Embryonic facial prominence (tissue), 1 donor: ENCODE measurements around the gene CPB1.

Source experiments
- DNase-seq: peaks from one replicate; pipeline ENCODE4 v3.0.0-alpha.2; 2016; ENCODE audit errors: extremely low spot score

The CPB1 gene

DNA sequence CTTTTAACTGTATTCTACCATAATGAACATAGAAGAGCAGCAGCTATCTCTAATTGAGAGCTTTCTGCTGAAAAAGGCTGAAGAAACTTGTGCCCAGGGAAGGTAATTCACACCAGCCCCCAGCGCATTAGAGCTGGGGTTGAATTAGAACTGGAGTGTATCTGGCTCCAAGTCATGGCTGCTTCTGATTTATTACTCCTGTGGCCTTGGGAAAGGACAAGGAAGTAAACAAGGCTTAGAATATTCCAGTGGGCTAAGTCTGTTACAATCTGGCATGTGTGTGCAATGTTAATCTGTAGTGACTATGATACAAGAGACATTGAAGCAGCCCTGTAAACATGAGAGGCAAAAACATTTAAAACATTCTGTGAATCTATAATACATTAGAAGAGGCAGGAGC, 55.6 kb downstream of the CPB1 start:
- DNase-seq, result no peak

DNA sequence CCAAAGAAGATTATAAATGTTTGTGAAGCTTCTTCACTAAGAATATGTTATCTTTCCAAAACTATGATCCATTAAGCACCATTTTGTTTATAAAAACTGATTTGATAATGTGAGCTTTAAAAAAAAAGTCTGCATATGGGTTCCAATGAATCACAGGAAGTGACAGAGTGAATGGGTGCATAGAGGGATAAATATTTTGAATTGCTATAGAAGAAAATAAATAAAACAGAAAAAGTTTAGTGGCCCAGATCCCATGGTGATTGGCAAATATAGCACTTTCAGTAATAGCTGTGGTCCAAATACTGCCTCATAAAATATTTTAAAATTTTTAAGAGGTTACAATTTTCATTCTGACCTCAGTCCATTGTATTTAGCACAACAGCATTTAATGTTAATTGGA, 56.6 kb downstream of the CPB1 start:
- no peak for DNase-seq

DNA sequence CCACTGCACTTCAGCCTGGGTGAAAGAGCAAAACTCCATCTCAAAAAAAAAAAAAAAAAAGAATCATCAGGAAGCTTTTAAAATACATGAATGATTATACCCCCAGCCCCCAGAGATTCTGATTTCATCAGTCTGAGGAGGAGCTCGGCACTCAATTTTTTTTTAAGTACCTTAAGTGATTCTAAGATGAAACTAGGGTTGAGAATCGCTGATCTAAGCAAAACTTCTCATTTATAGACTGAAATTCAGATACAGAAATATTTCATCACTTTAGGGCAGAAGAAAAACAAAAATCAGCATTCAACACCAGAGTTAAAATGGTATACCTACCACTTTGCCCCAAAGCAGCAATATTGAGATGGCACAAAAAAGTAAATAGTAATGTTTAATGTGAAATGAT, 62.2 kb downstream of the CPB1 start:
- no peak for DNase-seq

DNA sequence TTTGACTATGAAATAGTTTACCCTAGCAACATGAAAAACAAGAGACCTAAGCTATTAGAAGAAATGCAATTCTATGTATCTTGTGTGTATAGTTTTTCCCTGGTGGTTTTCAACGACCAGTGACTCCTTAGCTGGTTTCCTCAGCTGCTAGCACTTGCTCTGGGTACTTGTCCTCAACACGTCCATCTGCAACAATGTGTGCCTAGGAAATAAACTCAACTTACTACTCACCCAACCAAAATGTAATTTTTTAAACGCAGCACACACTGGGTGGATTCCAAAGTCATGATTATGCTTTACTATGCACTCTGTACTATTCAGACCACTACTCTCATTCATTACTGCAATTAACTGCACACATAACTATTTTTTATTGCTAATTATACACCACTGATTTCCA, 68.5 kb downstream of the CPB1 start:
- no peak for DNase-seq

DNA sequence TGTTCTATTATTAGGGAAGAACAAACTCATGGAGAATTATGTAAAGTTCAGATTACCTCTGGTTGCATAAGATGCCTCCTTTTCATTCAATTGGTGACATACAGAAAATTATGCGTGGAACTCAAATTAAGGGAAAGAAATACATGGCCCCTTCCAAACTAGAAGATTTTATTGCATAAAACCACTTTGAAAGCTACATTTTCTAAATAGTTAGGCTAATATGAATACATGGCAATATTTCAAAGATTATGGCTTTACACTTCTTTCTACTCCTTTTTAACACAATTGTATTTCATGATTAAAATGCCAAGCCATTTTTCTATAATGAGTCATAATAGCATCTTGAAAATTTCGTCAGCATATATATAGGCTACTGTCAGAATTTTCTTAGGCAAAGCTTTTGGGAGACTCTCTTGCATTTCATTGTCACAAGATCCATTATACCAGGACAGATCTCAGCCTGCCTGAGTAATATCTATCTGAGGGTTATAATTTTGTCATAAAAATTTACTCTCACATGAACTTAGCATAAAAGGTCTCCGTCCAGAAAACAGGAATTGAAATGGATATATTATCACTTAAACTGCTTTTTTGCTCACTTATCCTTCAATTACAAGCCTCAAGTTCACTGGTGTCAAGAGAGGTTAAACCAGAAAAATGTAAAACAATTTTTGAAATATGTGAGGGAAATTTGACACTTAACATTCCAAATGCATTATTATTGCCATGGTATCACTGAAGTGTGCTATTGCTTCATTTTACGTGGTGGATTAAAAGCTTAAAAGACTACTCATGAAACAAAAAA, 74.6 kb downstream of the CPB1 start:
- DNase-seq, result no peak

DNA sequence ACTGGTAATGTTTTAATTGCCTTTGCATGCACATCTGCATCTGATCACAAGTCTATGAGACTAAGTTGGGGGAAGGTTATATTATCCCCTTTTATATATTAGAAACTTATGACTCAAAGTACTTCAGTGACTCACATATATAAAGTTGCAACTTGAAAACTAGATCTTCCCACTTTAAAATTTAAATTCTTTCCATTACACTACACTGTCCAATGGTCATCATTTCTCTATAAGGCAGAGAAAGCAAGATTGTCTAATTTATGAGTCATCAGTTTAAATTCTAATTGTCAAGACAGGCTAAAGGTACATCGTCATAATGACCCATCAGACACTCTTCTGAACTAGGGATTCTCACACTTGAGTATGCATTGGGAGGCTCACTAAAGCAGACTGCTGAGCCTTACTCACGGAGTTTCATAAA, 75.4 kb downstream of the CPB1 start:
- peak; percentile 24 for DNase-seq

DNA sequence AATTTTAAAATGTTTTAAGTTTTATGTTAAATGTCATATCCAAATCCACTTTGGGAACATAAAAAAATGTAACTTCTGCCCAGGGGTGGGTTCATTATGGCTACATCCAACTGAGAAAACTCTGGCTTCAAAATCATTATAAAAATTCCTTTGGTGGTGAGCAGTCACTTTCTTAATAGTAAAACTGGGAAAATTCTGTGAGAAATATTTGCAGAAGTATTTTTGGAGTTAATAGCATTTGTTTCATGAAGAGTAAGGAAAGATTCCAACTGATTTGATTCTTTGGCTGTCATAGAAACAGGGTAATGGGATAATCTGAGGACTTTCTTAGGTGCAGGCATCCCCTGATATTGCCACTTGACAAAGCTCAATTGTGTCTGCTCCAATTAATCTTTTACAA, 76.3 kb downstream of the CPB1 start:
- DNase-seq, result no peak

DNA sequence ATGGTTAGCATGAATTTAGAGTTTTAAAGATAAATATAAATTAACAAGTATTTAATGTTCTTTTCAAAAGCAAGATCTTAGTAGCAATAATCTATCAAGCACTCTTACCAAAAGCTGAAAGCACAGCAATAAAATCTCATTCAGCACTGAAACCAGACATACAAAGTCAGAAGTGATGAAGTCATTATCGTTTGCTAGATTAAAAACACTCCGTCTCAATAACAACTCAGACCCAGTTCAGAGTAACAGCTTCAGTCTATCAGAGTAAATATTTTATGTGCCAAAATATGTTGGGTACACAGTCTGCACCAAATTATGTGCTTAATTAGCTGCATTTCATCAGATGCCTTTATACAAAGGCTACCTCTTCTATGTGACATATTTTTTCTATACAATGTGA, 79.1 kb downstream of the CPB1 start:
- DNase-seq, result no peak
